K562 (cell line): ENCODE data around the gene RNF166. TPM values are rescaled to one million over a fixed set of nuclear protein-coding genes. Genes with fewer than 3 reads are reported as not detected.

Experiments used
- ATAC-seq: fragments of 200-7000 bp; cut with Tn5 transposase; 3 replicates; pipeline ENCODE4 v1.9.1; 2020; ENCODE audit warnings: moderate library complexity
- BruUV-seq: library from RNA; stranded (reverse); fragments of 400-500 nt; replicated peaks from 2 replicates; lab custom pipeline; 2021; lab: Mats Ljungman, UMichigan
- CTCF ChIA-PET: fragments of 300-600 bp; formaldehyde crosslinking; extraction: SDS; loops from one replicate; lab custom pipeline; 2021; ENCODE audit warnings: low intra/inter-chr PET ratio; lab: Yijun Ruan, JAX
- POLR2A ChIA-PET: fragments of 300-600, 350-650 bp; sonication (Branson Sonifier 250); formaldehyde crosslinking; extraction: SDS; loops from one replicate; lab custom pipeline; 2021; ENCODE audit warnings: antibody characterized with exemption, inconsistent platforms; lab: Yijun Ruan, JAX
- DNase-seq, 4 experiments: peaks; one replicate each; pipeline versions ENCODE4 v3.0.0 to v3.0.0-alpha.2; 2011 to 2018; ENCODE audit warnings: low spot score in 3 of 4, mixed read lengths in 3 of 4; ENCODE audit errors: extremely low read depth in 1 of 4
- FAIRE-seq: peaks from 2 replicates; lab custom pipeline; 2011; peaks lifted over from hg19 to GRCh38; lab: Jason Lieb, UNC
- H2AFZ ChIP-seq: 2 replicates; pipeline ENCODE4 v1.6.0; 2011; ENCODE audit warnings: low read depth, low read length, control low read depth, inconsistent platforms
- H3K27ac ChIP-seq: fragments of 200-600 bp; 3 replicates; pipeline ENCODE4 v1.8.0; 2011; ENCODE audit warnings: low read depth, mild to moderate bottlenecking, control low read depth, inconsistent platforms, low read length, moderate library complexity, mixed read lengths; ENCODE audit errors: extremely low read depth
- H3K27me3 ChIP-seq, 2 experiments: fragments of 300-600 bp in 1 of 2; 2 replicates in 1 of 2; 3 replicates in 1 of 2; pipeline versions ENCODE4 v1.6.0 to v1.8.0; 2011; ENCODE audit warnings: inconsistent platforms in 2 of 2, low read length in 2 of 2, mild to moderate bottlenecking in 1 of 2, mixed read lengths in 1 of 2, moderate library complexity in 1 of 2; ENCODE audit not compliant: control insufficient read depth in 2 of 2, insufficient read depth in 2 of 2
- H3K36me3 ChIP-seq: fragments of 300-600 bp; 3 replicates; pipeline ENCODE4 v1.8.0; 2011; ENCODE audit warnings: mild to moderate bottlenecking, low read length, inconsistent platforms; ENCODE audit not compliant: control insufficient read depth, insufficient read depth
- H3K4me1 ChIP-seq, 2 experiments: fragments of 200-600 bp in 1 of 2; replicated peaks in 1 of 2; 2 replicates in 1 of 2; 3 replicates in 1 of 2; pipeline versions ENCODE4 v1.5.1 to v1.8.0; 2011; ENCODE audit warnings: inconsistent platforms in 2 of 2, low read length in 2 of 2, mild to moderate bottlenecking in 1 of 2, mixed read lengths in 1 of 2, moderate library complexity in 1 of 2; ENCODE audit not compliant: control insufficient read depth in 2 of 2, insufficient read depth in 2 of 2
- H3K4me2 ChIP-seq: 2 replicates; pipeline ENCODE4 v1.6.1; 2011; ENCODE audit warnings: low read length, control low read depth, inconsistent platforms, mixed read lengths; ENCODE audit not compliant: insufficient read depth
- H3K4me3 ChIP-seq: fragments of 200-600 bp; sonication (generic), shearing (Covaris generic); 2 replicates; pipeline ENCODE4 v1.5.1; 2016; ENCODE audit warnings: control low read depth, inconsistent platforms
- H3K79me2 ChIP-seq: fragments of 200-600 bp; 3 replicates; pipeline ENCODE4 v1.8.0; 2011; ENCODE audit warnings: low read length, inconsistent platforms; ENCODE audit not compliant: control insufficient read depth, insufficient read depth
- H3K9ac ChIP-seq, 2 experiments: 2 replicates each; pipeline versions ENCODE4 v1.6.0 to v1.6.1; 2011; ENCODE audit warnings: low read depth in 2 of 2, low read length in 2 of 2, control low read depth in 1 of 2, inconsistent platforms in 1 of 2, mild to moderate bottlenecking in 1 of 2, mixed read lengths in 1 of 2; ENCODE audit not compliant: insufficient read depth in 1 of 2
- H3K9me1 ChIP-seq: one replicate; pipeline ENCODE4 v1.6.0; 2011; ENCODE audit warnings: inconsistent platforms, mild to moderate bottlenecking, low read length, moderate library complexity; ENCODE audit not compliant: control insufficient read depth, insufficient read depth
- H3K9me3 ChIP-seq: replicated peaks from 2 replicates; pipeline ENCODE4 v1.5.1; 2011; ENCODE audit warnings: low read depth, low read length, inconsistent platforms; ENCODE audit not compliant: control insufficient read depth, insufficient read depth
- H4K20me1 ChIP-seq: replicated peaks from 2 replicates; pipeline ENCODE4 v1.6.1; 2011; ENCODE audit warnings: low read length, inconsistent platforms, mixed read lengths; ENCODE audit not compliant: control insufficient read depth, insufficient read depth
- ETS1 ChIP-seq: conservative IDR thresholded peaks from 2 replicates; pipeline ENCODE4 v1.6.1; 2011; ENCODE audit warnings: low read depth, mild to moderate bottlenecking, low read length; ENCODE audit not compliant: control insufficient read depth
- HOMEZ ChIP-seq: fragments of 250-450 bp; sonication (Bioruptor Pico); IDR thresholded peaks from 2 replicates; pipeline ENCODE4 v1.4.0; 2020; ENCODE audit warnings: mild to moderate bottlenecking, moderate library complexity
- KDM1A ChIP-seq, 2 experiments: fragments of 450-650 bp; IDR thresholded peaks; 2 replicates each; pipeline ENCODE4 v1.6.1; 2016; ENCODE audit warnings: mild to moderate bottlenecking in 2 of 2
- PPARD ChIP-seq: fragments of 250-450 bp; sonication (Bioruptor Pico); IDR thresholded peaks from 2 replicates; pipeline ENCODE4 v1.8.0; 2022; ENCODE audit warnings: inconsistent platforms, mild to moderate bottlenecking, moderate library complexity
- RBM34 ChIP-seq: fragments of 200-400 bp; formaldehyde crosslinking; IDR thresholded peaks from 2 replicates; pipeline ENCODE4 v1.6.1; 2018; ENCODE audit warnings: low read length, borderline replicate concordance; ENCODE audit not compliant: insufficient read depth
- RREB1 ChIP-seq: fragments of 250-450 bp; sonication (Bioruptor Pico); IDR thresholded peaks from 2 replicates; pipeline ENCODE4 v1.4.0; 2020
- SRSF9 ChIP-seq: fragments of 200-400 bp; formaldehyde crosslinking; IDR thresholded peaks from 2 replicates; pipeline ENCODE4 v1.6.1; 2017; ENCODE audit warnings: low read depth, low read length, borderline replicate concordance
- ZBTB11 ChIP-seq, 3 experiments: fragments of 200-800 bp in 1 of 3; fragments of 250-450 bp in 1 of 3; fragments of 450-650 bp in 1 of 3; sonication (Bioruptor Pico) in 1 of 3; sonication (Bioruptor generic) in 1 of 3; formaldehyde crosslinking in 1 of 3; IDR thresholded peaks; 2 replicates each; pipeline versions ENCODE4 v1.6.1 to v1.8.0; 2016 to 2022; ENCODE audit warnings: mild to moderate bottlenecking in 2 of 3, missing genetic modification characterization in 2 of 3, missing compliant biosample characterization in 1 of 3, moderate library complexity in 1 of 3
- WGBS: fragments of 100-300 bp; shearing (Covaris generic); methylation state at CpG from one replicate; pipeline ENCODE4 v1.1.6; 2016; ENCODE audit warnings: low coverage, mixed read lengths; ENCODE audit not compliant: insufficient coverage; ENCODE audit errors: missing lambda C conversion rate; 5-methylcytosine and 5-hydroxymethylcytosine counted together
- in situ Hi-C: fragments of 300-500 bp; cut with MboI; formaldehyde crosslinking; loops from 4 replicates; pipeline ENCODE4 v1.15.0; 2018; ENCODE audit warnings: inconsistent platforms, mixed read lengths
- intact Hi-C: fragments of 100-400 bp; cut with micrococcal nuclease; formaldehyde crosslinking; loops from 2 replicates; pipeline ENCODE4 v1.14.2; 2022
- polyA plus RNA-seq, 8 experiments: library from polyadenylated mRNA; depleted of rRNA in 4 of 8; stranded (reverse) in 5 of 8; unstranded in 3 of 8; fragments of >200 nt; fragmentation: Nextera tagmentation in 2 of 8; fragmentation: Illumina TruSeq in 1 of 8; extraction: Ambion mirVana in 2 of 8; extraction: Trizol in 1 of 8; gene quantifications; 2 replicates each; pipeline versions ENCODE4 v1.2.1 to v1.2.3, GENCODE V29; 2011 to 2014; ENCODE audit warnings: inconsistent platforms in 1 of 8, missing spikeins in 1 of 8
- total RNA-seq, 7 experiments: library from RNA; depleted of rRNA in 6 of 7; stranded (reverse); fragments of >200 nt in 6 of 7; fragmentation: Illumina TruSeq in 2 of 7; extraction: Trizol in 2 of 7; gene quantifications; 2 replicates each; pipeline versions ENCODE4 v1.2.1 to v1.2.3, GENCODE V29; 2011 to 2021; ENCODE audit warnings: low replicate concordance in 1 of 7

RNF166 gene
- total and polyA plus RNA-seq, 9 of the 15 experiments (the other 6 are each of a cell fraction or from before 2014, with no cell fraction given): 0.56 to 60.3 (median 19.5) TPM

- FAIRE-seq (no peak), ATAC-seq (peak; percentile 31)
- no TSS peak for BruUV-seq
- TF ChIP-seq ETS1 (no peak), RBM34 (no peak), RREB1 (no peak), SRSF9 (no peak), PPARD (CRISPR knock-in tag) (no peak), ZBTB11 (CRISPR knock-in tag; IDR thresholded peaks at IDR 0.05) (0 out of 6 replicates have a peak, but pooled peaks of 1 of the 3 experiments have one; percentile 52), HOMEZ (CRISPR knock-in tag) (no peak), KDM1A (IDR thresholded peaks at IDR 0.05) (no peak)
These were observed 393 bp downstream of the RNF166 start for GRCh38 chr16:88705801-88706228.

More at GRCh38 chr16:88705801-88706228, 393 bp downstream of the RNF166 start:
- peak in 1 of 4 experiments; percentile 50 for DNase-seq
- H3K27me3 ChIP-seq: no peaks in the 10 kb centered on the region
- WGBS: 2% methylated on average over 47 of the region's 57 CpGs
- peak overlapping the region; percentile 63; the same call in 1 of the 2 replicates for H2AFZ ChIP-seq
- peaks cover 58% of the 10 kb centered on the region; the same call in 2 of the 3 replicates for H3K36me3 ChIP-seq
- H3K9me3 ChIP-seq: no peaks in the 10 kb centered on the region
- peak overlapping the region; percentile 86 to 99 for H3K9ac ChIP-seq
- H3K79me2 ChIP-seq: peaks cover 89% of the 10 kb centered on the region
- peaks cover 16 to 79% of the 10 kb centered on the region in 2 experiments for H3K4me1 ChIP-seq
- peak overlapping the region; percentile 90 for H3K4me2 ChIP-seq
- intact Hi-C loops (loop anchor here (5.0 kb wide), 1 partner anchor 44 kb away; the partner anchor contains the start of gene MVD), in situ Hi-C loops (no loop called here)
- peaks cover 11% of the 10 kb centered on the region; the same call in 1 of the 2 replicates for H4K20me1 ChIP-seq
- peak overlapping the region; percentile 98 for H3K4me3 ChIP-seq
- peaks cover 3% of the 10 kb centered on the region for H3K9me1 ChIP-seq
- peak overlapping the region; percentile 70 for H3K27ac ChIP-seq
- CTCF ChIA-PET: no interaction called here
- POLR2A ChIA-PET: interaction anchor here (0.6 to 2.2 kb wide), 5 partner anchors 9 to 99 kb away, joined by 3 to 12 read pairs (median 5); no protein-coding TSS in a partner anchor
